Chondrocyte (in vitro differentiated cells): Measurements from ENCODE around the gene VSIG10. TPM values are rescaled to one million over a fixed set of nuclear protein-coding genes. Genes with fewer than 3 reads are reported as not detected.

Experiments
- DNase-seq: peaks from one replicate; pipeline ENCODE4 v3.0.0; 2021; ENCODE audit warnings: mixed read lengths, low spot score
- H3K27ac Mint-ChIP-seq: one replicate; pipeline ENCODE4 v1.8.0; 2021; ENCODE audit warnings: mild to moderate bottlenecking, moderate library complexity, mixed read lengths; ENCODE audit not compliant: unreplicated experiment
- H3K27me3 Mint-ChIP-seq: 2 replicates; pipeline ENCODE4 v1.8.0; 2021; ENCODE audit warnings: low read depth, mixed read lengths
- H3K36me3 Mint-ChIP-seq: 2 replicates; pipeline ENCODE4 v1.8.0; 2021; ENCODE audit warnings: low read depth, mixed read lengths
- H3K4me1 Mint-ChIP-seq: 2 replicates; pipeline ENCODE4 v1.8.0; 2021; ENCODE audit warnings: low read depth, mild to moderate bottlenecking, mixed read lengths
- H3K4me3 Mint-ChIP-seq: one replicate; pipeline ENCODE4 v1.8.0; 2021; ENCODE audit warnings: mild to moderate bottlenecking, moderate library complexity, mixed read lengths; ENCODE audit not compliant: unreplicated experiment
- H3K9me3 Mint-ChIP-seq: 2 replicates; pipeline ENCODE4 v1.8.0; 2021; ENCODE audit warnings: low read depth, mixed read lengths
- total RNA-seq: library from RNA; stranded (reverse); gene quantifications from 3 replicates; pipeline ENCODE4 v1.2.1, GENCODE V29; 2021
- TF ChIP-seq, protein P1 (sequence below): fragments of 200-600 bp; sonication (generic); IDR thresholded peaks from 2 replicates; pipeline ENCODE4 v1.5.0; 2021; ENCODE audit warnings: antibody characterized with exemption, mild to moderate bottlenecking, moderate library complexity

VSIG10 gene
- total RNA-seq, 1 donor from 2014 or later = 9.3 TPM

DNA sequence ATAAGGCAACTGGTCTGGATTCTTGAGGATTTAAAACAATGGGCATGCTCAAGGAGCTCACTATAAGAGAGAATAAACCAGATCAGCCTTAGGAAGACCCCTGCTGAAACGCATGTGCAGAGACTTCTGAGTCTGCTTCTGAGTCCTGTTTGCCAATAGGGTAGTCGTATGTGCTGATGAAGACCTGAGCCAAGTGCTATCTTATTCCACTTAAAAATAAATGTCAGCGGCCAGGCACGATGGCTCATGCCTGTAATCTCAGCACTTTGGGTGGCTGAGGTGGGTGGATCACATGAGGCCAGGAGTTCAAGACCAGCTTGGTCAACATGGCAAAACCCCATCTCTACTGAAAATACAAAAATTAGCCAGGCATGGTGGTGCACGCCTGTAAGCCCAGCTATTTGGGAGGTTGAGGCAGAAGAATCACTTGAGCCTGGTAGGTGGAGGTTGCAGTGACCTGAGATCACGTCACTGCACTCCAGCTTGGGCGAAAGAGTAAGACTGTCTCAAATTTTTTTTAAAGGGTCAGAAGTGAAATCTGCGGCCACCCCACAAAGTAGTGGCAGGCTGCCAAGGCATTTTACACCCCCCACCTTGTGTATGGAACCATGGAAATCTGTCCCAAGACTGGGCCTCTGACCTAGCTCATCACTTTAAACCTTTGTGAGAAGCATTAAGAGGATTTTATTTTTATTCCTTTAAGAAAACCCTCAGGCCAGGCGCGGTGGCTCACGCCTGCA lies 67.0 kb downstream of the VSIG10 start:
- TF ChIP-seq, protein P1, sequence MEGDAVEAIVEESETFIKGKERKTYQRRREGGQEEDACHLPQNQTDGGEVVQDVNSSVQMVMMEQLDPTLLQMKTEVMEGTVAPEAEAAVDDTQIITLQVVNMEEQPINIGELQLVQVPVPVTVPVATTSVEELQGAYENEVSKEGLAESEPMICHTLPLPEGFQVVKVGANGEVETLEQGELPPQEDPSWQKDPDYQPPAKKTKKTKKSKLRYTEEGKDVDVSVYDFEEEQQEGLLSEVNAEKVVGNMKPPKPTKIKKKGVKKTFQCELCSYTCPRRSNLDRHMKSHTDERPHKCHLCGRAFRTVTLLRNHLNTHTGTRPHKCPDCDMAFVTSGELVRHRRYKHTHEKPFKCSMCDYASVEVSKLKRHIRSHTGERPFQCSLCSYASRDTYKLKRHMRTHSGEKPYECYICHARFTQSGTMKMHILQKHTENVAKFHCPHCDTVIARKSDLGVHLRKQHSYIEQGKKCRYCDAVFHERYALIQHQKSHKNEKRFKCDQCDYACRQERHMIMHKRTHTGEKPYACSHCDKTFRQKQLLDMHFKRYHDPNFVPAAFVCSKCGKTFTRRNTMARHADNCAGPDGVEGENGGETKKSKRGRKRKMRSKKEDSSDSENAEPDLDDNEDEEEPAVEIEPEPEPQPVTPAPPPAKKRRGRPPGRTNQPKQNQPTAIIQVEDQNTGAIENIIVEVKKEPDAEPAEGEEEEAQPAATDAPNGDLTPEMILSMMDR = no peak
- no peak overlapping the region for H3K4me3 Mint-ChIP-seq
- H3K27me3 Mint-ChIP-seq = no peaks in the 10 kb centered on the region
- no peak for DNase-seq
- no peak overlapping the region for H3K27ac Mint-ChIP-seq
- H3K36me3 Mint-ChIP-seq = peaks cover 40% of the 10 kb centered on the region
- no peaks in the 10 kb centered on the region for H3K9me3 Mint-ChIP-seq
- no peaks in the 10 kb centered on the region for H3K4me1 Mint-ChIP-seq

DNA sequence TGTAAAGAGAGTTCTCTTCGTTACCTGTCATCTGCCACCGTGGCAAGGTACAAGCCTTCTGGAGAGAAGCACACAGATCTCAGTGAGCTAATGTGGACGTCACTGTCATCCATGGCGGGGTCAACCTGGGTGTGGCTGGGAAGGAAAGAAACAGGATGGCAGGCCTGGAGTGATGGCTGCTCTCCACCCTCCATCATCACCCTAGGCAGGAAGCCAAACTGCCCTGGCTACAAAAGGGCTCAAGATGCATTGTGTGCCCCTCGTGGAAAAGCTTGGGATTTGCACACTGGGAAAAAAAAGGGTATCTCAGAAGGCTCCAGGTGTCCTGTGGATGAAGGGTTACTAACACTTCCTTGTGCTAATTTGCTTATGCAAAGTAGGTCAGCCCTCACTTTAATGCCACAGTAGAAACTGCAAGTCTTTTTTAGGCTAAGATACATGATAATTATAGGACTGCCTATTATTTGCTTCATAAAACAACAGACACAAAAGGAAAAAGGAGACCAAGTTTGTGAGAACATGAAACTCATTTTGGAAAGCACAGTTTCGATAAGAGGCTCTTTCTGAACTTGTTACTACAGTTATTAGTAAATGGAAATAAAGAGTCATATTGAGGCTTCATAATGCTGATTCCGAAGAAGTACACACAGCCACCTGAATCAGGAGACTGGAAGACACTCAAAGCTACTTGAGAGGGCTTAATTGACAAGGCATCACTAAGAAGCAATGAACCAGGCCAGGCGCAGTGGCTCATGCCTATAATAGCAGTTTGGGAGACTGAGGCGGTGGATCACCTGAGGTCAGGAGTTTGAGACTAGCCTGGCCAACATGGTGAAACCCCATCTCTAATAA lies 68.4 kb downstream of the VSIG10 start:
- Mint-ChIP-seq H3K27me3 (no peaks in the 10 kb centered on the region), H3K9me3 (no peaks in the 10 kb centered on the region), H3K4me1 (no peaks in the 10 kb centered on the region), H3K4me3 (no peak overlapping the region), H3K27ac (no peak overlapping the region), H3K36me3 (peaks cover 34% of the 10 kb centered on the region)
- DNase-seq = no peak
- TF ChIP-seq, protein P1 = peak; percentile 20

DNA sequence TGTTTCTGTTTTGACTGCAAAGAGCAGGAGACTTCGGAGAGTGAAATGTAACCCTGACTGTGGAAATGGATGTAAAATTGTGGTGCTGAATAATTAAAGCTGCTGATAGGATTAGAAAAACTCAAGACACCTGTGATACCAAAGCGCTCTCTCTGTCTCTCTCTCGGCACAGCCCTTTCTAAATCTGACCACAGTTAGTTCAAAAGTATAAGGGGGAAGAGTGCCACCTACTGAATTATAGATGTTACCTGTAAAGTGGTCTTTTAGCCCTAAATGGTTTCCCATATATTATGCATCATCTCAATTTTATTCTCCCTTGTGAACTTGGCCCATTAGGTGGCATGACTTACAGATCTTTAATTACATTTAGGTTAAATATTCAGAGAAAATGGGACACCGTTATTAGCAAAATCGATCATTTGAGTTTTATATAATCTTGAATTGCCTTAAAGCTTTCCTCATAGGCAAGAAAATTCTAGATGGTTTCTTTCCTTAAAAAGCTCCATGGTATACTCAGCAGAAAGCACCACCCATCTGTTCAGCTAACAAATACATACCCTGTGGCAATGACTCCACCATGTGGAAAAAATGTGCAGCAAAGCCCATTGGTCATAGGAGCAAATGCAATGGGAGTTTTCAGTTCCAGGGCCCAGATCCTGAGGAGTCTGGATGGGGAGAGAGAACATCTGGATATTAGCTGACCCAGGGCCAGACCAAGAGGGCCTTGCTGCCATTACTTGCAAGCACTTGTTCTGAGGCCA lies 69.2 kb downstream of the VSIG10 start:
- no peak overlapping the region for H3K27ac Mint-ChIP-seq
- H3K9me3 Mint-ChIP-seq = no peaks in the 10 kb centered on the region
- TF ChIP-seq, protein P1 = peak; percentile 73
- H3K4me1 Mint-ChIP-seq = no peaks in the 10 kb centered on the region
- DNase-seq = no peak
- no peak overlapping the region for H3K4me3 Mint-ChIP-seq
- no peaks in the 10 kb centered on the region for H3K27me3 Mint-ChIP-seq
- H3K36me3 Mint-ChIP-seq = peaks cover 35% of the 10 kb centered on the region

- H3K27me3 Mint-ChIP-seq = no peaks in the 10 kb centered on the region
- no peak overlapping the region for H3K27ac Mint-ChIP-seq
- H3K4me1 Mint-ChIP-seq = no peaks in the 10 kb centered on the region
- peaks cover 37% of the 10 kb centered on the region for H3K36me3 Mint-ChIP-seq
- TF ChIP-seq, protein P1 = no peak
- H3K4me3 Mint-ChIP-seq = no peak overlapping the region
- no peaks in the 10 kb centered on the region for H3K9me3 Mint-ChIP-seq
- DNase-seq = no peak
Observed at GRCh38 chr12:118033902-118034301, 69.9 kb downstream of the VSIG10 start.

- Mint-ChIP-seq H3K9me3 (no peaks in the 10 kb centered on the region), H3K4me3 (no peak overlapping the region), H3K27ac (no peak overlapping the region), H3K4me1 (no peaks in the 10 kb centered on the region), H3K27me3 (no peaks in the 10 kb centered on the region), H3K36me3 (peaks cover 39% of the 10 kb centered on the region)
- TF ChIP-seq, protein P1 = no peak
- no peak for DNase-seq
Observed at GRCh38 chr12:118033323-118033722, 70.5 kb downstream of the VSIG10 start.
